HG03097 (cell line): ENCODE measurements around the gene SHOC1.
"Not testable (repeated sequence)": the region's sequence is repeated elsewhere in the genome, so short reads cannot be mapped to it uniquely, and the experiment has no call there.

ENCODE experiments used
- ATAC-seq: cut with Tn5 transposase; IDR thresholded peaks from one replicate; pipeline ENCODE4 v1.9.1; 2021; ENCODE audit not compliant: unreplicated experiment, low FRiP score

Gene SHOC1

GRCh38 chr9:111805830-111806241 lies 11.1 kb upstream of the SHOC1 start:
- no peak for ATAC-seq

GRCh38 chr9:111805262-111805661 lies 10.5 kb upstream of the SHOC1 start:
- ATAC-seq: no peak

- ATAC-seq: no peak
Measured at GRCh38 chr9:111804636-111805035, 9.9 kb upstream of the SHOC1 start.

- ATAC-seq: no peak
Measured at GRCh38 chr9:111803924-111804323, 9.2 kb upstream of the SHOC1 start.

GRCh38 chr9:111799915-111800526 lies 5.3 kb upstream of the SHOC1 start:
- ATAC-seq: no peak

GRCh38 chr9:111799506-111799905 lies 4.8 kb upstream of the SHOC1 start:
- ATAC-seq: no peak

GRCh38 chr9:111798786-111799185 lies 4.0 kb upstream of the SHOC1 start:
- no peak for ATAC-seq

- ATAC-seq: no peak
Measured at GRCh38 chr9:111795557-111795839, 761 bp upstream of the SHOC1 start.

GRCh38 chr9:111791821-111792220 lies 2.9 kb downstream of the SHOC1 start:
- not testable (repeated sequence) for ATAC-seq

GRCh38 chr9:111789881-111790280 lies 4.9 kb downstream of the SHOC1 start:
- no peak for ATAC-seq

- no peak for ATAC-seq
Measured at GRCh38 chr9:111783857-111784256, 10.9 kb downstream of the SHOC1 start.

- ATAC-seq: no peak
Measured at GRCh38 chr9:111783424-111783823, 11.3 kb downstream of the SHOC1 start.

- ATAC-seq: no peak
Measured at GRCh38 chr9:111766066-111766465, 28.7 kb downstream of the SHOC1 start.

- ATAC-seq: no peak
Measured at GRCh38 chr9:111762556-111762955, 32.2 kb downstream of the SHOC1 start.

- ATAC-seq: no peak
Measured at GRCh38 chr9:111759762-111760639, 34.7 kb downstream of the SHOC1 start.

GRCh38 chr9:111754800-111755199 lies 39.9 kb downstream of the SHOC1 start:
- ATAC-seq: no peak

GRCh38 chr9:111752455-111752854 lies 42.3 kb downstream of the SHOC1 start:
- no peak for ATAC-seq
